T-helper 17 cell (primary cell): Measurements from ENCODE around the gene ETV6. TPM values are rescaled to one million over a fixed set of nuclear protein-coding genes. Genes with fewer than 3 reads are reported as not detected.
A peak's percentile ranks its signal among the peaks of the same experiment; 100 is the strongest.

ENCODE experiments used
- ATAC-seq: fragments of 150-1000 bp; cut with Tn5 transposase; 2 replicates; pipeline ENCODE4 v1.10.0; 2021; ENCODE audit warnings: mild to moderate bottlenecking, moderate library complexity
- DNase-seq, 3 donors: peaks; one replicate each; pipeline versions ENCODE4 v3.0.0 to v3.0.0-alpha.2; 2020 to 2021
- H3K9me3 ChIP-seq: one replicate; pipeline ENCODE4 v1.7.0; 2013; ENCODE audit warnings: low read length, mild to moderate bottlenecking; ENCODE audit not compliant: control insufficient read depth, poor library complexity, severe bottlenecking
- H3K27ac Mint-ChIP-seq: one replicate; pipeline ENCODE4 v1.8.0; 2022; ENCODE audit warnings: mild to moderate bottlenecking, moderate library complexity, mixed read lengths
- H3K27me3 Mint-ChIP-seq: one replicate; pipeline ENCODE4 v1.8.0; 2022; ENCODE audit warnings: mixed read lengths
- H3K36me3 Mint-ChIP-seq: one replicate; pipeline ENCODE4 v1.8.0; 2022; ENCODE audit warnings: low read depth, mixed read lengths
- H3K4me1 Mint-ChIP-seq: one replicate; pipeline ENCODE4 v1.8.0; 2022; ENCODE audit warnings: mild to moderate bottlenecking, mixed read lengths
- H3K4me3 Mint-ChIP-seq: one replicate; pipeline ENCODE4 v1.8.0; 2022; ENCODE audit warnings: mild to moderate bottlenecking, moderate library complexity, mixed read lengths
- total RNA-seq, 4 donors: library from RNA in 2 of 4; stranded (reverse) in 2 of 4; gene quantifications; one replicate each; pipeline ENCODE4 v1.2.3 and lab custom pipeline; 2022 to 2026

Gene ETV6
- total RNA-seq, 2 donors from 2014 or later: 57.3 to 60.6 TPM

GRCh38 chr12:11833174-11833895 is 183.9 kb downstream of the ETV6 start:
- Mint-ChIP-seq H3K4me1 (peaks cover 35% of the 10 kb centered on the region), H3K27ac (peak overlapping the region; percentile 75), H3K36me3 (no peaks in the 10 kb centered on the region), H3K4me3 (peak overlapping the region; percentile 45), H3K27me3 (no peaks in the 10 kb centered on the region)
- H3K9me3 ChIP-seq: no peaks in the 10 kb centered on the region
- ATAC-seq (no peak), DNase-seq (no peak)

- ATAC-seq: no peak
- DNase-seq: no peak
- H3K4me1 Mint-ChIP-seq: peaks cover 42% of the 10 kb centered on the region
Measured at GRCh38 chr12:11834104-11834812, 184.8 kb downstream of the ETV6 start.

GRCh38 chr12:11834931-11835330 is 185.5 kb downstream of the ETV6 start:
- ATAC-seq (no peak), DNase-seq (no peak)
- H3K9me3 ChIP-seq: no peaks in the 10 kb centered on the region
- no peaks in the 10 kb centered on the region for H3K27me3 Mint-ChIP-seq
- peaks cover 43% of the 10 kb centered on the region for H3K4me1 Mint-ChIP-seq
- H3K4me3 Mint-ChIP-seq: no peak overlapping the region
- peaks cover 3% of the 10 kb centered on the region for H3K36me3 Mint-ChIP-seq
- peak overlapping the region; percentile 75 for H3K27ac Mint-ChIP-seq

More at GRCh38 chr12:11834104-11834812, 184.8 kb downstream of the ETV6 start:
- Mint-ChIP-seq H3K4me3 (peak overlapping the region; percentile 45), H3K27ac (peak overlapping the region; percentile 75), H3K36me3 (peaks cover 1% of the 10 kb centered on the region), H3K27me3 (no peaks in the 10 kb centered on the region)
- no peaks in the 10 kb centered on the region for H3K9me3 ChIP-seq

GRCh38 chr12:11836282-11837151 is 187.0 kb downstream of the ETV6 start:
- no peaks in the 10 kb centered on the region for H3K9me3 ChIP-seq
- ATAC-seq: peak; percentile 94
- DNase-seq: peak in 1 of 3 donors; percentile 8
- Mint-ChIP-seq H3K27me3 (no peaks in the 10 kb centered on the region), H3K27ac (peak overlapping the region; percentile 76), H3K36me3 (peaks cover 10% of the 10 kb centered on the region), H3K4me3 (peak overlapping the region; percentile 55), H3K4me1 (peaks cover 48% of the 10 kb centered on the region)

GRCh38 chr12:11837216-11837934 is 187.9 kb downstream of the ETV6 start:
- no peaks in the 10 kb centered on the region for H3K9me3 ChIP-seq
- Mint-ChIP-seq H3K27ac (peak overlapping the region; percentile 76), H3K4me3 (no peak overlapping the region), H3K27me3 (no peaks in the 10 kb centered on the region), H3K4me1 (peaks cover 42% of the 10 kb centered on the region), H3K36me3 (peaks cover 14% of the 10 kb centered on the region)
- DNase-seq (no peak), ATAC-seq (no peak)

- no peaks in the 10 kb centered on the region for H3K9me3 ChIP-seq
- peaks cover 15% of the 10 kb centered on the region for H3K36me3 Mint-ChIP-seq
- DNase-seq (no peak), ATAC-seq (no peak)
- no peaks in the 10 kb centered on the region for H3K27me3 Mint-ChIP-seq
- peaks cover 38% of the 10 kb centered on the region for H3K4me1 Mint-ChIP-seq
- H3K4me3 Mint-ChIP-seq: no peak overlapping the region
- no peak overlapping the region for H3K27ac Mint-ChIP-seq
Measured at GRCh38 chr12:11838403-11838802, 188.9 kb downstream of the ETV6 start.

- no peak for DNase-seq
Measured at GRCh38 chr12:11839091-11839641, 189.7 kb downstream of the ETV6 start.

GRCh38 chr12:11840366-11840765 is 190.9 kb downstream of the ETV6 start:
- Mint-ChIP-seq H3K4me3 (no peak overlapping the region), H3K27ac (no peak overlapping the region), H3K4me1 (peaks cover 25% of the 10 kb centered on the region), H3K36me3 (peaks cover 15% of the 10 kb centered on the region), H3K27me3 (no peaks in the 10 kb centered on the region)
- H3K9me3 ChIP-seq: no peaks in the 10 kb centered on the region
- no peak for DNase-seq
- no peak for ATAC-seq

More at GRCh38 chr12:11839091-11839641, 189.7 kb downstream of the ETV6 start:
- Mint-ChIP-seq H3K27ac (peak overlapping the region; percentile 24), H3K4me3 (no peak overlapping the region), H3K27me3 (no peaks in the 10 kb centered on the region), H3K4me1 (peaks cover 31% of the 10 kb centered on the region), H3K36me3 (peaks cover 15% of the 10 kb centered on the region)
- no peaks in the 10 kb centered on the region for H3K9me3 ChIP-seq
- no peak for ATAC-seq

GRCh38 chr12:11846488-11846887 is 197.0 kb downstream of the ETV6 start:
- Mint-ChIP-seq H3K36me3 (peaks cover 10% of the 10 kb centered on the region), H3K27me3 (no peaks in the 10 kb centered on the region), H3K27ac (no peak overlapping the region), H3K4me3 (no peak overlapping the region), H3K4me1 (peaks cover 12% of the 10 kb centered on the region)
- DNase-seq (no peak), ATAC-seq (no peak)
- no peaks in the 10 kb centered on the region for H3K9me3 ChIP-seq

- peaks cover 6% of the 10 kb centered on the region for H3K36me3 Mint-ChIP-seq
- peak overlapping the region; percentile 66 for H3K27ac Mint-ChIP-seq
- H3K4me1 Mint-ChIP-seq: peaks cover 10% of the 10 kb centered on the region
- ATAC-seq: no peak
- H3K4me3 Mint-ChIP-seq: no peak overlapping the region
- DNase-seq: no peak
- no peaks in the 10 kb centered on the region for H3K27me3 Mint-ChIP-seq
- no peaks in the 10 kb centered on the region for H3K9me3 ChIP-seq
Measured at GRCh38 chr12:11847539-11847938, 198.1 kb downstream of the ETV6 start.

- DNase-seq (no peak), ATAC-seq (no peak)
- peaks cover 12% of the 10 kb centered on the region for H3K4me1 Mint-ChIP-seq
- no peaks in the 10 kb centered on the region for H3K27me3 Mint-ChIP-seq
- no peaks in the 10 kb centered on the region for H3K9me3 ChIP-seq
- H3K27ac Mint-ChIP-seq: no peak overlapping the region
- peaks cover 10% of the 10 kb centered on the region for H3K36me3 Mint-ChIP-seq
- H3K4me3 Mint-ChIP-seq: no peak overlapping the region
Measured at GRCh38 chr12:11849757-11850504, 200.5 kb downstream of the ETV6 start.

- H3K4me1 Mint-ChIP-seq: peaks cover 9% of the 10 kb centered on the region
Measured at GRCh38 chr12:11853126-11853525, 203.7 kb downstream of the ETV6 start.

More at GRCh38 chr12:11853126-11853525, 203.7 kb downstream of the ETV6 start:
- Mint-ChIP-seq H3K36me3 (peaks cover 10% of the 10 kb centered on the region), H3K4me3 (no peak overlapping the region), H3K27me3 (no peaks in the 10 kb centered on the region), H3K27ac (peak overlapping the region; percentile 3)
- no peak for DNase-seq
- no peak for ATAC-seq
- no peaks in the 10 kb centered on the region for H3K9me3 ChIP-seq
